ENCODE measurements around the gene TGFA. TPM values are rescaled to one million over a fixed set of nuclear protein-coding genes. Genes with fewer than 3 reads are reported as not detected.

The TGFA gene
- total RNA-seq, 1 experiment from 2014 or later: 2.5 TPM

DNA sequence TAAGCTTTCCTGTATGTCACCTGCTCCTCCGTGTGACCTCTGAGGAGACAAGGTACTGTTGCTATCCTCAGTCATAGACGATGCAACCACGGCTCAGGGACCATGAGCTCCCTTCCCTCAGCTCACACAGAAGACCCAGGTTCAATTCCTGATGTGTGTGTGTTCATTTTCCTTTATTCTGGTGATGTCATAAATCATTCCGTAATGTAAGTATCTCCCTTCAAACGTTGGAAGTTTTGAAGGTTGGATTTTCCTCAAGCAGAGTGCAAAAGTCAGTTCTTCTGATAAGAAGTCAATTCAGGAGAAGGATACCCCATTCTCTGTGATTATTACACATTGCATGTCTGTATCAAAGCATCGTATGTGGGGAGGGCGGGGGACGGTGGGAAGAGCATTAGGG lies 132.9 kb downstream of the TGFA start (continued):
- TF ChIP-seq, protein P1, sequence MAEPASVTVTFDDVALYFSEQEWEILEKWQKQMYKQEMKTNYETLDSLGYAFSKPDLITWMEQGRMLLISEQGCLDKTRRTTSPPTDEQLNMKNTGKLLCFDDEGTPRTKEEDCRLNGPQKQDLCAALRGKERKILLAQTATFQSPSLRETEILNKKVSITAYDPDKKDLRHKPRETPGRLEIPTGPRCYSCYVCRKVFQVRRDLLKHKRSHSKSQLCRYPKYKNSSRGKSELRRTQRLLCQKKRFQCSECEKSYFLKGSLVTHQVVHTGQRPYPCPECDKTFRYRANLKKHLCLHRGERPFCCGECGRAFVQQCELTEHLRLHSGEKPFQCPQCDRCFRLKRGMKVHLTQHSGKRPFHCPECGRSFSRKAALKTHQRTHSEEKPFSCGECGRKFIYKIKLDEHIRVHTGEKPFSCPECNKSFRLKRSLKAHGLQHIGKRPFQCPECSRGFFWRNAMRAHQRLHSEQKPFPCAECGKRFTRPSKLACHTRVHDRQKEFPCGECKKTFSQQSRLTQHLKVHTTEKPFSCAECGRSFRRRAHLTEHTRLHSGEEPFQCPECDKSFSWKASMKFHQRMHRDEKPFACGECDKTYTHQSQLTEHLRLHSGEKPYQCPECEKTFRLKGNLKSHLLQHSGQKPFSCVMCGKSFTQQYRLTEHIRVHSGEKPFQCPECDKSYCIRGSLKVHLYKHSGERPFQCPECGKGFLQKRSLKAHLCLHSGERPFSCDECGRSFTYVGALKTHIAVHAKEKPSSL (CRISPR knock-in tag; conservative IDR thresholded peaks at IDR 0.05): no peak
- TF ChIP-seq CREM (CRISPR knock-in tag; IDR thresholded peaks at IDR 0.05): no peak
- TF ChIP-seq, protein P2, sequence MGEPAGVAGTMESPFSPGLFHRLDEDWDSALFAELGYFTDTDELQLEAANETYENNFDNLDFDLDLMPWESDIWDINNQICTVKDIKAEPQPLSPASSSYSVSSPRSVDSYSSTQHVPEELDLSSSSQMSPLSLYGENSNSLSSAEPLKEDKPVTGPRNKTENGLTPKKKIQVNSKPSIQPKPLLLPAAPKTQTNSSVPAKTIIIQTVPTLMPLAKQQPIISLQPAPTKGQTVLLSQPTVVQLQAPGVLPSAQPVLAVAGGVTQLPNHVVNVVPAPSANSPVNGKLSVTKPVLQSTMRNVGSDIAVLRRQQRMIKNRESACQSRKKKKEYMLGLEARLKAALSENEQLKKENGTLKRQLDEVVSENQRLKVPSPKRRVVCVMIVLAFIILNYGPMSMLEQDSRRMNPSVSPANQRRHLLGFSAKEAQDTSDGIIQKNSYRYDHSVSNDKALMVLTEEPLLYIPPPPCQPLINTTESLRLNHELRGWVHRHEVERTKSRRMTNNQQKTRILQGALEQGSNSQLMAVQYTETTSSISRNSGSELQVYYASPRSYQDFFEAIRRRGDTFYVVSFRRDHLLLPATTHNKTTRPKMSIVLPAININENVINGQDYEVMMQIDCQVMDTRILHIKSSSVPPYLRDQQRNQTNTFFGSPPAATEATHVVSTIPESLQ (CRISPR knock-in tag; IDR thresholded peaks at IDR 0.05): no peak
- no peak for TF ChIP-seq ZBTB21 (CRISPR knock-in tag; IDR thresholded peaks at IDR 0.05; ENCODE audit: borderline replicate concordance)
- TF ChIP-seq, protein P3, sequence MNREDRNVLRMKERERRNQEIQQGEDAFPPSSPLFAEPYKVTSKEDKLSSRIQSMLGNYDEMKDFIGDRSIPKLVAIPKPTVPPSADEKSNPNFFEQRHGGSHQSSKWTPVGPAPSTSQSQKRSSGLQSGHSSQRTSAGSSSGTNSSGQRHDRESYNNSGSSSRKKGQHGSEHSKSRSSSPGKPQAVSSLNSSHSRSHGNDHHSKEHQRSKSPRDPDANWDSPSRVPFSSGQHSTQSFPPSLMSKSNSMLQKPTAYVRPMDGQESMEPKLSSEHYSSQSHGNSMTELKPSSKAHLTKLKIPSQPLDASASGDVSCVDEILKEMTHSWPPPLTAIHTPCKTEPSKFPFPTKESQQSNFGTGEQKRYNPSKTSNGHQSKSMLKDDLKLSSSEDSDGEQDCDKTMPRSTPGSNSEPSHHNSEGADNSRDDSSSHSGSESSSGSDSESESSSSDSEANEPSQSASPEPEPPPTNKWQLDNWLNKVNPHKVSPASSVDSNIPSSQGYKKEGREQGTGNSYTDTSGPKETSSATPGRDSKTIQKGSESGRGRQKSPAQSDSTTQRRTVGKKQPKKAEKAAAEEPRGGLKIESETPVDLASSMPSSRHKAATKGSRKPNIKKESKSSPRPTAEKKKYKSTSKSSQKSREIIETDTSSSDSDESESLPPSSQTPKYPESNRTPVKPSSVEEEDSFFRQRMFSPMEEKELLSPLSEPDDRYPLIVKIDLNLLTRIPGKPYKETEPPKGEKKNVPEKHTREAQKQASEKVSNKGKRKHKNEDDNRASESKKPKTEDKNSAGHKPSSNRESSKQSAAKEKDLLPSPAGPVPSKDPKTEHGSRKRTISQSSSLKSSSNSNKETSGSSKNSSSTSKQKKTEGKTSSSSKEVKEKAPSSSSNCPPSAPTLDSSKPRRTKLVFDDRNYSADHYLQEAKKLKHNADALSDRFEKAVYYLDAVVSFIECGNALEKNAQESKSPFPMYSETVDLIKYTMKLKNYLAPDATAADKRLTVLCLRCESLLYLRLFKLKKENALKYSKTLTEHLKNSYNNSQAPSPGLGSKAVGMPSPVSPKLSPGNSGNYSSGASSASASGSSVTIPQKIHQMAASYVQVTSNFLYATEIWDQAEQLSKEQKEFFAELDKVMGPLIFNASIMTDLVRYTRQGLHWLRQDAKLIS (CRISPR knock-in tag; IDR thresholded peaks at IDR 0.05; ENCODE audit: borderline replicate concordance): no peak
- TF ChIP-seq ZNF423 (CRISPR knock-in tag; IDR thresholded peaks at IDR 0.05): no peak
- TF ChIP-seq ELF4 (CRISPR knock-in tag; IDR thresholded peaks at IDR 0.05; ENCODE audit: low read depth): no peak

DNA sequence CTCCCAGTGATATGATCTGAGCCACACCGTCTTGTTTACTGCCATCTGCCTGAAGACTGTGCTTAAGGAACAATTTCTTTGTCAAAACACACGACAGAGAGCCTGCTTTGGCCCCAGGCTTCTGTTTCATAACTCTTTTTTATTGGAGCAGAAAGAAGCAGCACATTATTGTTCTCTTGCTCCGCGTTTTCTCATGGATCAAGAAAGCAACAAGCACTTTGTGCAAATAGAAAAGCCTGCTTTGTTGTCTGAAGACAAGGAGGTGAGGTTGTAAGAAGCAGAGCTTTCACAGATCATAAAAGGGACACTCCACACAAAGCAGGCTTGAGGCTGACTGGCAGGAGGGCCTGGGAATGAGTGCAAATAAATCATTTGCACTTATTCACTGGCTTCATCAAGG lies 133.5 kb downstream of the TGFA start:
- no peaks in the 10 kb centered on the region for H3K36me3 Mint-ChIP-seq
- peaks cover 100% of the 10 kb centered on the region for H3K27me3 Mint-ChIP-seq (ENCODE audit: low read depth)
- ChIA-PET POLR2A (no interaction called here), CTCF (interaction anchor here (0.9 to 1.2 kb wide), 2 partner anchors 34 to 87 kb away, joined by 3 to 4 read pairs; no protein-coding TSS in a partner anchor)
- H3K27ac Mint-ChIP-seq: no peak overlapping the region
- no peak for DNase-seq (ENCODE audit: low spot score)
- H3K4me1 Mint-ChIP-seq: 0 out of 2 replicates have a peak, but pooled peaks cover 7% of the 10 kb centered on the region
- H3K4me3 Mint-ChIP-seq: no peak overlapping the region
- H3K9me3 Mint-ChIP-seq: no peaks in the 10 kb centered on the region
- no peak for ATAC-seq
- TF ChIP-seq EMX1 (CRISPR knock-in tag; IDR thresholded peaks at IDR 0.05) (no peak), TP53 (CRISPR knock-in tag; IDR thresholded peaks at IDR 0.05) (no peak), JAZF1 (CRISPR knock-in tag; IDR thresholded peaks at IDR 0.05) (no peak), TCF7 (CRISPR knock-in tag; IDR thresholded peaks at IDR 0.05; ENCODE audit: low read depth) (no peak), NR3C1 (CRISPR knock-in tag; conservative IDR thresholded peaks at IDR 0.05; ENCODE audit: low read depth) (no peak), RORB (CRISPR knock-in tag; IDR thresholded peaks at IDR 0.05) (no peak), NFATC4 (CRISPR knock-in tag; IDR thresholded peaks at IDR 0.05) (no peak), GABPB1 (CRISPR knock-in tag; IDR thresholded peaks at IDR 0.05) (no peak), SP1 (CRISPR knock-in tag; conservative IDR thresholded peaks at IDR 0.05) (no peak), CREB1 (CRISPR knock-in tag; IDR thresholded peaks at IDR 0.05) (no peak)
- TF ChIP-seq, protein P2 (CRISPR knock-in tag; IDR thresholded peaks at IDR 0.05): no peak
- TF ChIP-seq, protein P4, sequence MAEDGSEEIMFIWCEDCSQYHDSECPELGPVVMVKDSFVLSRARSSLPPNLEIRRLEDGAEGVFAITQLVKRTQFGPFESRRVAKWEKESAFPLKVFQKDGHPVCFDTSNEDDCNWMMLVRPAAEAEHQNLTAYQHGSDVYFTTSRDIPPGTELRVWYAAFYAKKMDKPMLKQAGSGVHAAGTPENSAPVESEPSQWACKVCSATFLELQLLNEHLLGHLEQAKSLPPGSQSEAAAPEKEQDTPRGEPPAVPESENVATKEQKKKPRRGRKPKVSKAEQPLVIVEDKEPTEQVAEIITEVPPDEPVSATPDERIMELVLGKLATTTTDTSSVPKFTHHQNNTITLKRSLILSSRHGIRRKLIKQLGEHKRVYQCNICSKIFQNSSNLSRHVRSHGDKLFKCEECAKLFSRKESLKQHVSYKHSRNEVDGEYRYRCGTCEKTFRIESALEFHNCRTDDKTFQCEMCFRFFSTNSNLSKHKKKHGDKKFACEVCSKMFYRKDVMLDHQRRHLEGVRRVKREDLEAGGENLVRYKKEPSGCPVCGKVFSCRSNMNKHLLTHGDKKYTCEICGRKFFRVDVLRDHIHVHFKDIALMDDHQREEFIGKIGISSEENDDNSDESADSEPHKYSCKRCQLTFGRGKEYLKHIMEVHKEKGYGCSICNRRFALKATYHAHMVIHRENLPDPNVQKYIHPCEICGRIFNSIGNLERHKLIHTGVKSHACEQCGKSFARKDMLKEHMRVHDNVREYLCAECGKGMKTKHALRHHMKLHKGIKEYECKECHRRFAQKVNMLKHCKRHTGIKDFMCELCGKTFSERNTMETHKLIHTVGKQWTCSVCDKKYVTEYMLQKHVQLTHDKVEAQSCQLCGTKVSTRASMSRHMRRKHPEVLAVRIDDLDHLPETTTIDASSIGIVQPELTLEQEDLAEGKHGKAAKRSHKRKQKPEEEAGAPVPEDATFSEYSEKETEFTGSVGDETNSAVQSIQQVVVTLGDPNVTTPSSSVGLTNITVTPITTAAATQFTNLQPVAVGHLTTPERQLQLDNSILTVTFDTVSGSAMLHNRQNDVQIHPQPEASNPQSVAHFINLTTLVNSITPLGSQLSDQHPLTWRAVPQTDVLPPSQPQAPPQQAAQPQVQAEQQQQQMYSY (CRISPR knock-in tag; IDR thresholded peaks at IDR 0.05): no peak
- TF ChIP-seq, protein P5, sequence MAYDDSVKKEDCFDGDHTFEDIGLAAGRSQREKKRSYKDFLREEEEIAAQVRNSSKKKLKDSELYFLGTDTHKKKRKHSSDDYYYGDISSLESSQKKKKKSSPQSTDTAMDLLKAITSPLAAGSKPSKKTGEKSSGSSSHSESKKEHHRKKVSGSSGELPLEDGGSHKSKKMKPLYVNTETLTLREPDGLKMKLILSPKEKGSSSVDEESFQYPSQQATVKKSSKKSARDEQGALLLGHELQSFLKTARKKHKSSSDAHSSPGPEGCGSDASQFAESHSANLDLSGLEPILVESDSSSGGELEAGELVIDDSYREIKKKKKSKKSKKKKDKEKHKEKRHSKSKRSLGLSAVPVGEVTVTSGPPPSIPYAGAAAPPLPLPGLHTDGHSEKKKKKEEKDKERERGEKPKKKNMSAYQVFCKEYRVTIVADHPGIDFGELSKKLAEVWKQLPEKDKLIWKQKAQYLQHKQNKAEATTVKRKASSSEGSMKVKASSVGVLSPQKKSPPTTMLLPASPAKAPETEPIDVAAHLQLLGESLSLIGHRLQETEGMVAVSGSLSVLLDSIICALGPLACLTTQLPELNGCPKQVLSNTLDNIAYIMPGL (CRISPR knock-in tag; IDR thresholded peaks at IDR 0.05): no peak
- TF ChIP-seq, protein P6, sequence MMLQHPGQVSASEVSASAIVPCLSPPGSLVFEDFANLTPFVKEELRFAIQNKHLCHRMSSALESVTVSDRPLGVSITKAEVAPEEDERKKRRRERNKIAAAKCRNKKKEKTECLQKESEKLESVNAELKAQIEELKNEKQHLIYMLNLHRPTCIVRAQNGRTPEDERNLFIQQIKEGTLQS (CRISPR knock-in tag; conservative IDR thresholded peaks at IDR 0.05): no peak

Measured in WTC11 (cell line).